HG02798 (cell line): ENCODE data around the gene NRG3.

ENCODE experiments used
- ATAC-seq: cut with Tn5 transposase; IDR thresholded peaks from one replicate; pipeline ENCODE4 v1.9.1; 2021; ENCODE audit warnings: mild to moderate bottlenecking; ENCODE audit not compliant: unreplicated experiment, poor library complexity

NRG3 gene

GRCh38 chr10:82850191-82850590 is 975.2 kb downstream of the NRG3 start:
- no peak for ATAC-seq

- no peak for ATAC-seq
These were observed 982.1 kb downstream of the NRG3 start for GRCh38 chr10:82856957-82857613.

GRCh38 chr10:82861889-82862288 is 986.9 kb downstream of the NRG3 start:
- no peak for ATAC-seq

GRCh38 chr10:82865366-82865765 is 990.4 kb downstream of the NRG3 start:
- no peak for ATAC-seq

- ATAC-seq = no peak
These were observed 991.5 kb downstream of the NRG3 start for GRCh38 chr10:82866424-82867020.

- no peak for ATAC-seq
These were observed 992.1 kb downstream of the NRG3 start for GRCh38 chr10:82867056-82867455.

- no peak for ATAC-seq
These were observed 999.7 kb downstream of the NRG3 start for GRCh38 chr10:82874671-82875070.

GRCh38 chr10:82880776-82881290 is 1005.8 kb downstream of the NRG3 start:
- no peak for ATAC-seq

- no peak for ATAC-seq
These were observed 1007.7 kb downstream of the NRG3 start for GRCh38 chr10:82882722-82883121.

GRCh38 chr10:82883603-82884002 is 1008.6 kb downstream of the NRG3 start:
- ATAC-seq = no peak

- ATAC-seq = no peak
These were observed 1012.5 kb downstream of the NRG3 start for GRCh38 chr10:82887488-82887887.

GRCh38 chr10:82888809-82889455 is 1013.9 kb downstream of the NRG3 start:
- ATAC-seq = no peak

- ATAC-seq = no peak
These were observed 1014.7 kb downstream of the NRG3 start for GRCh38 chr10:82889728-82890127.

GRCh38 chr10:82890573-82890972 is 1015.6 kb downstream of the NRG3 start:
- no peak for ATAC-seq

GRCh38 chr10:82908096-82908495 is 1033.1 kb downstream of the NRG3 start:
- no peak for ATAC-seq

- no peak for ATAC-seq
These were observed 1033.8 kb downstream of the NRG3 start for GRCh38 chr10:82908751-82909150.

- ATAC-seq = no peak
These were observed 1035.3 kb downstream of the NRG3 start for GRCh38 chr10:82910301-82910700.

- ATAC-seq = peak; percentile 41
These were observed 1039.7 kb downstream of the NRG3 start for GRCh38 chr10:82914655-82915136.

- no peak for ATAC-seq
These were observed 1041.9 kb downstream of the NRG3 start for GRCh38 chr10:82916941-82917340.

GRCh38 chr10:82918022-82918421 is 1043.0 kb downstream of the NRG3 start:
- ATAC-seq = no peak

GRCh38 chr10:82922046-82922445 is 1047.1 kb downstream of the NRG3 start:
- ATAC-seq = no peak
